ENCODE results near the gene LCN10.

DNA sequence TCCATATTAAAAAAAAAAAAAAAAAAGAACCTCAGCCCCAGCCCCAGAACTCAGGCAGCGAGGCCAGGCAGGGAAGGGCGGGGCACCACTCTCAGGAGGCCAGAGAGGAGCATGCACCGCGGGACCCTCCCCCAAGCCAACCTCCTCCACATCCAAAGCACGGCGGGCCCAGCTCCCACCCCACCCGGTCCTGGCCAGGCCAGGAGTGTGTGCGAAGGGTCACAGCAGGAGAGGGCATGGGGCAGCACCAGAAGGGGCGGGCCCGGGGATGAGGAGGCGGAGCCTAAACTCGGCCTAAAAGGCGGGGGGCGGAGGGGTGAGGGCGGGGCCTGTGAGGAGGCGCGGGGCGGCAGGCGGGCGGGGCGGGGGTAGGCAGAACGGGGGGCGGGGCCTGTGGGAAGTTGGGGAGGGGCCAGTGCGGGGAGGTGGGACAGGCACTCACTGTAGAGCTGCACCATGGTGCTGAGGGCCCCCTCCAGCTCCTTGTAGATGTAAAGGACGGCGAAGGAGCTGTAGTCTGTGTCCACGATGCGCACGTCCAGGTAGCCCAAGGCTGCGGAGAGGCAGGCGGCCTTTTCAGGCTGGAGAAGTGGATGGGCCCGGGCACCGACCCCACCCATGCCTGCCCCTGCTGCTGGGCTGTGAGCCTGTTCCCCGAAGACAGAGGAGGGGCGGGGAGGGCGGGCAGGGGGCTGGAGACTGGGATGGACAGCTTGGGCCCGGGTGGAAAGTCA lies 20.3 kb upstream of the LCN10 start:
- no peak for TF ChIP-seq ZC3H10 (CRISPR knock-in tag; IDR thresholded peaks at IDR 0.05)
- no peak for TF ChIP-seq GLIS3 (CRISPR knock-in tag; IDR thresholded peaks at IDR 0.05)
- TF ChIP-seq ZNF8 (CRISPR knock-in tag; IDR thresholded peaks at IDR 0.05) = no peak
- TF ChIP-seq ARNTL (CRISPR knock-in tag; IDR thresholded peaks at IDR 0.05; ENCODE audit: borderline replicate concordance, low read depth) = no peak
- TF ChIP-seq TCF4 (CRISPR knock-in tag; IDR thresholded peaks at IDR 0.05; ENCODE audit: borderline replicate concordance) = no peak
- TF ChIP-seq ISL1 (CRISPR knock-in tag; IDR thresholded peaks at IDR 0.05) = no peak
- TF ChIP-seq, protein P1, sequence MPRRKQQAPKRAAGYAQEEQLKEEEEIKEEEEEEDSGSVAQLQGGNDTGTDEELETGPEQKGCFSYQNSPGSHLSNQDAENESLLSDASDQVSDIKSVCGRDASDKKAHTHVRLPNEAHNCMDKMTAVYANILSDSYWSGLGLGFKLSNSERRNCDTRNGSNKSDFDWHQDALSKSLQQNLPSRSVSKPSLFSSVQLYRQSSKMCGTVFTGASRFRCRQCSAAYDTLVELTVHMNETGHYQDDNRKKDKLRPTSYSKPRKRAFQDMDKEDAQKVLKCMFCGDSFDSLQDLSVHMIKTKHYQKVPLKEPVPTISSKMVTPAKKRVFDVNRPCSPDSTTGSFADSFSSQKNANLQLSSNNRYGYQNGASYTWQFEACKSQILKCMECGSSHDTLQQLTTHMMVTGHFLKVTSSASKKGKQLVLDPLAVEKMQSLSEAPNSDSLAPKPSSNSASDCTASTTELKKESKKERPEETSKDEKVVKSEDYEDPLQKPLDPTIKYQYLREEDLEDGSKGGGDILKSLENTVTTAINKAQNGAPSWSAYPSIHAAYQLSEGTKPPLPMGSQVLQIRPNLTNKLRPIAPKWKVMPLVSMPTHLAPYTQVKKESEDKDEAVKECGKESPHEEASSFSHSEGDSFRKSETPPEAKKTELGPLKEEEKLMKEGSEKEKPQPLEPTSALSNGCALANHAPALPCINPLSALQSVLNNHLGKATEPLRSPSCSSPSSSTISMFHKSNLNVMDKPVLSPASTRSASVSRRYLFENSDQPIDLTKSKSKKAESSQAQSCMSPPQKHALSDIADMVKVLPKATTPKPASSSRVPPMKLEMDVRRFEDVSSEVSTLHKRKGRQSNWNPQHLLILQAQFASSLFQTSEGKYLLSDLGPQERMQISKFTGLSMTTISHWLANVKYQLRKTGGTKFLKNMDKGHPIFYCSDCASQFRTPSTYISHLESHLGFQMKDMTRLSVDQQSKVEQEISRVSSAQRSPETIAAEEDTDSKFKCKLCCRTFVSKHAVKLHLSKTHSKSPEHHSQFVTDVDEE (CRISPR knock-in tag; IDR thresholded peaks at IDR 0.05) = no peak
- TF ChIP-seq, protein P2, sequence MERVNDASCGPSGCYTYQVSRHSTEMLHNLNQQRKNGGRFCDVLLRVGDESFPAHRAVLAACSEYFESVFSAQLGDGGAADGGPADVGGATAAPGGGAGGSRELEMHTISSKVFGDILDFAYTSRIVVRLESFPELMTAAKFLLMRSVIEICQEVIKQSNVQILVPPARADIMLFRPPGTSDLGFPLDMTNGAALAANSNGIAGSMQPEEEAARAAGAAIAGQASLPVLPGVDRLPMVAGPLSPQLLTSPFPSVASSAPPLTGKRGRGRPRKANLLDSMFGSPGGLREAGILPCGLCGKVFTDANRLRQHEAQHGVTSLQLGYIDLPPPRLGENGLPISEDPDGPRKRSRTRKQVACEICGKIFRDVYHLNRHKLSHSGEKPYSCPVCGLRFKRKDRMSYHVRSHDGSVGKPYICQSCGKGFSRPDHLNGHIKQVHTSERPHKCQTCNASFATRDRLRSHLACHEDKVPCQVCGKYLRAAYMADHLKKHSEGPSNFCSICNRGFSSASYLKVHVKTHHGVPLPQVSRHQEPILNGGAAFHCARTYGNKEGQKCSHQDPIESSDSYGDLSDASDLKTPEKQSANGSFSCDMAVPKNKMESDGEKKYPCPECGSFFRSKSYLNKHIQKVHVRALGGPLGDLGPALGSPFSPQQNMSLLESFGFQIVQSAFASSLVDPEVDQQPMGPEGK (CRISPR knock-in tag; IDR thresholded peaks at IDR 0.05; ENCODE audit: borderline replicate concordance) = no peak
- TF ChIP-seq, protein P3, sequence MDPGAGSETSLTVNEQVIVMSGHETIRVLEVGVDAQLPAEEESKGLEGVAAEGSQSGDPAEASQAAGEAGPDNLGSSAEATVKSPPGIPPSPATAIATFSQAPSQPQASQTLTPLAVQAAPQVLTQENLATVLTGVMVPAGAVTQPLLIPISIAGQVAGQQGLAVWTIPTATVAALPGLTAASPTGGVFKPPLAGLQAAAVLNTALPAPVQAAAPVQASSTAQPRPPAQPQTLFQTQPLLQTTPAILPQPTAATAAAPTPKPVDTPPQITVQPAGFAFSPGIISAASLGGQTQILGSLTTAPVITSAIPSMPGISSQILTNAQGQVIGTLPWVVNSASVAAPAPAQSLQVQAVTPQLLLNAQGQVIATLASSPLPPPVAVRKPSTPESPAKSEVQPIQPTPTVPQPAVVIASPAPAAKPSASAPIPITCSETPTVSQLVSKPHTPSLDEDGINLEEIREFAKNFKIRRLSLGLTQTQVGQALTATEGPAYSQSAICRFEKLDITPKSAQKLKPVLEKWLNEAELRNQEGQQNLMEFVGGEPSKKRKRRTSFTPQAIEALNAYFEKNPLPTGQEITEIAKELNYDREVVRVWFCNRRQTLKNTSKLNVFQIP (CRISPR knock-in tag; IDR thresholded peaks at IDR 0.05; ENCODE audit: borderline replicate concordance, low read depth) = no peak
- TF ChIP-seq ZFP3 (CRISPR knock-in tag; IDR thresholded peaks at IDR 0.05) = no peak
- TF ChIP-seq, protein P4, sequence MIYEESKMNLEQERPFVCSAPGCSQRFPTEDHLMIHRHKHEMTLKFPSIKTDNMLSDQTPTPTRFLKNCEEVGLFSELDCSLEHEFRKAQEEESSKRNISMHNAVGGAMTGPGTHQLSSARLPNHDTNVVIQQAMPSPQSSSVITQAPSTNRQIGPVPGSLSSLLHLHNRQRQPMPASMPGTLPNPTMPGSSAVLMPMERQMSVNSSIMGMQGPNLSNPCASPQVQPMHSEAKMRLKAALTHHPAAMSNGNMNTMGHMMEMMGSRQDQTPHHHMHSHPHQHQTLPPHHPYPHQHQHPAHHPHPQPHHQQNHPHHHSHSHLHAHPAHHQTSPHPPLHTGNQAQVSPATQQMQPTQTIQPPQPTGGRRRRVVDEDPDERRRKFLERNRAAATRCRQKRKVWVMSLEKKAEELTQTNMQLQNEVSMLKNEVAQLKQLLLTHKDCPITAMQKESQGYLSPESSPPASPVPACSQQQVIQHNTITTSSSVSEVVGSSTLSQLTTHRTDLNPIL (CRISPR knock-in tag; IDR thresholded peaks at IDR 0.05; ENCODE audit: low read depth) = no peak
